HTERT RPE-1 (cell line): Measurements from ENCODE around the gene TOP2A.
"Not testable (repeated sequence)": the region's sequence is repeated elsewhere in the genome, so short reads cannot be mapped to it uniquely, and the experiment has no call there.

Source experiments
- in situ Hi-C: fragments of 300-500 bp; cut with MboI; formaldehyde crosslinking; loops from 4 replicates; pipeline ENCODE4 v1.14.3; 2020; ENCODE audit warnings: low sequenced_read_pairs

TOP2A gene

GRCh38 chr17:40432864-40433528 is 15.3 kb upstream of the TOP2A start:
- in situ Hi-C loops: no loop called here

GRCh38 chr17:40431231-40431602 is 13.5 kb upstream of the TOP2A start:
- in situ Hi-C loops: no loop called here

- in situ Hi-C loops: no loop called here
These were observed 12.9 kb upstream of the TOP2A start for GRCh38 chr17:40430272-40431230.

- in situ Hi-C loops: no loop called here
These were observed 9.4 kb upstream of the TOP2A start for GRCh38 chr17:40427002-40427491.

- in situ Hi-C loops: no loop called here
These were observed 8.0 kb upstream of the TOP2A start for GRCh38 chr17:40425741-40426140.

- in situ Hi-C loops: no loop called here
These were observed 5.4 kb upstream of the TOP2A start for GRCh38 chr17:40422990-40423633.

GRCh38 chr17:40419559-40420331 is 2.0 kb upstream of the TOP2A start:
- in situ Hi-C loops: no loop called here

GRCh38 chr17:40418428-40418706 is 671 bp upstream of the TOP2A start:
- in situ Hi-C loops: no loop called here

GRCh38 chr17:40417258-40417608 is 463 bp downstream of the TOP2A start:
- in situ Hi-C loops: no loop called here

GRCh38 chr17:40416671-40417070 is 1.0 kb downstream of the TOP2A start:
- in situ Hi-C loops: no loop called here

GRCh38 chr17:40415390-40415789 is 2.3 kb downstream of the TOP2A start:
- in situ Hi-C loops: no loop called here

- in situ Hi-C loops: not testable (repeated sequence)
These were observed 3.4 kb downstream of the TOP2A start for GRCh38 chr17:40414312-40414711.

GRCh38 chr17:40412880-40413279 is 4.8 kb downstream of the TOP2A start:
- in situ Hi-C loops: no loop called here

GRCh38 chr17:40411821-40412220 is 5.9 kb downstream of the TOP2A start:
- in situ Hi-C loops: no loop called here

GRCh38 chr17:40410082-40410481 is 7.6 kb downstream of the TOP2A start:
- in situ Hi-C loops: no loop called here

- in situ Hi-C loops: not testable (repeated sequence)
These were observed 8.2 kb downstream of the TOP2A start for GRCh38 chr17:40409540-40409939.

- in situ Hi-C loops: no loop called here
These were observed 10.2 kb downstream of the TOP2A start for GRCh38 chr17:40407460-40407859.

- in situ Hi-C loops: no loop called here
These were observed 13.7 kb downstream of the TOP2A start for GRCh38 chr17:40404003-40404402.

GRCh38 chr17:40402668-40403067 is 15.0 kb downstream of the TOP2A start:
- in situ Hi-C loops: no loop called here

- in situ Hi-C loops: no loop called here
These were observed 18.5 kb downstream of the TOP2A start for GRCh38 chr17:40399185-40399584.

GRCh38 chr17:40386555-40386954 is 31.1 kb downstream of the TOP2A start:
- in situ Hi-C loops: not testable (repeated sequence)
